Epithelial cell of esophagus (primary cell): ENCODE data around the gene FAM193A.

Source experiments
- DNase-seq: peaks from one replicate; pipeline ENCODE4 v3.0.0; 2010; ENCODE audit warnings: low read depth
- H3K4me3 ChIP-seq: 2 replicates; pipeline ENCODE4 v1.5.1; 2011; ENCODE audit warnings: mild to moderate bottlenecking, low read length, control low read depth
- TF ChIP-seq, protein P1 (sequence below): IDR thresholded peaks from 2 replicates; pipeline ENCODE4 v1.5.1; 2011; ENCODE audit warnings: low read depth, mild to moderate bottlenecking, low read length, control low read depth, inconsistent platforms; ENCODE audit not compliant: insufficient read depth; ENCODE audit errors: missing control alignments

The FAM193A gene, protein sequence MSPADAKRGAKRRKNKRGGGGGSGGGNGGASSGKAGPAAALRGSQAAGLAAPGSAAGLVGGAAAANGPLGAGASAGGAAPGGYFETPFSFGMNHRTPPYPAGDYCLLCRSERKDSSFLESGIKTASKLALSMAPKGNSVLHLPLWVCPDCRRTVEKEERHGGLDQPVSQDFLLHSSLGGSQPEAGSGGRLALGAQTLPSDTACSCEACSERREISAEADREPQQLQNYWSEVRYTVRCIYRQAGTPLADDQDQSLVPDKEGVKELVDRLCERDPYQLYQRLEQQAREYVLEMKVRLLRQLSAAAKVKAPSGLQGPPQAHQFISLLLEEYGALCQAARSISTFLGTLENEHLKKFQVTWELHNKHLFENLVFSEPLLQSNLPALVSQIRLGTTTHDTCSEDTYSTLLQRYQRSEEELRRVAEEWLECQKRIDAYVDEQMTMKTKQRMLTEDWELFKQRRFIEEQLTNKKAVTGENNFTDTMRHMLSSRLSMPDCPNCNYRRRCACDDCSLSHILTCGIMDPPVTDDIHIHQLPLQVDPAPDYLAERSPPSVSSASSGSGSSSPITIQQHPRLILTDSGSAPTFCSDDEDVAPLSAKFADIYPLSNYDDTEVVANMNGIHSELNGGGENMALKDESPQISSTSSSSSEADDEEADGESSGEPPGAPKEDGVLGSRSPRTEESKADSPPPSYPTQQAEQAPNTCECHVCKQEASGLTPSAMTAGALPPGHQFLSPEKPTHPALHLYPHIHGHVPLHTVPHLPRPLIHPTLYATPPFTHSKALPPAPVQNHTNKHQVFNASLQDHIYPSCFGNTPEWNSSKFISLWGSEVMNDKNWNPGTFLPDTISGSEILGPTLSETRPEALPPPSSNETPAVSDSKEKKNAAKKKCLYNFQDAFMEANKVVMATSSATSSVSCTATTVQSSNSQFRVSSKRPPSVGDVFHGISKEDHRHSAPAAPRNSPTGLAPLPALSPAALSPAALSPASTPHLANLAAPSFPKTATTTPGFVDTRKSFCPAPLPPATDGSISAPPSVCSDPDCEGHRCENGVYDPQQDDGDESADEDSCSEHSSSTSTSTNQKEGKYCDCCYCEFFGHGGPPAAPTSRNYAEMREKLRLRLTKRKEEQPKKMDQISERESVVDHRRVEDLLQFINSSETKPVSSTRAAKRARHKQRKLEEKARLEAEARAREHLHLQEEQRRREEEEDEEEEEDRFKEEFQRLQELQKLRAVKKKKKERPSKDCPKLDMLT (N-terminal part only)

DNA sequence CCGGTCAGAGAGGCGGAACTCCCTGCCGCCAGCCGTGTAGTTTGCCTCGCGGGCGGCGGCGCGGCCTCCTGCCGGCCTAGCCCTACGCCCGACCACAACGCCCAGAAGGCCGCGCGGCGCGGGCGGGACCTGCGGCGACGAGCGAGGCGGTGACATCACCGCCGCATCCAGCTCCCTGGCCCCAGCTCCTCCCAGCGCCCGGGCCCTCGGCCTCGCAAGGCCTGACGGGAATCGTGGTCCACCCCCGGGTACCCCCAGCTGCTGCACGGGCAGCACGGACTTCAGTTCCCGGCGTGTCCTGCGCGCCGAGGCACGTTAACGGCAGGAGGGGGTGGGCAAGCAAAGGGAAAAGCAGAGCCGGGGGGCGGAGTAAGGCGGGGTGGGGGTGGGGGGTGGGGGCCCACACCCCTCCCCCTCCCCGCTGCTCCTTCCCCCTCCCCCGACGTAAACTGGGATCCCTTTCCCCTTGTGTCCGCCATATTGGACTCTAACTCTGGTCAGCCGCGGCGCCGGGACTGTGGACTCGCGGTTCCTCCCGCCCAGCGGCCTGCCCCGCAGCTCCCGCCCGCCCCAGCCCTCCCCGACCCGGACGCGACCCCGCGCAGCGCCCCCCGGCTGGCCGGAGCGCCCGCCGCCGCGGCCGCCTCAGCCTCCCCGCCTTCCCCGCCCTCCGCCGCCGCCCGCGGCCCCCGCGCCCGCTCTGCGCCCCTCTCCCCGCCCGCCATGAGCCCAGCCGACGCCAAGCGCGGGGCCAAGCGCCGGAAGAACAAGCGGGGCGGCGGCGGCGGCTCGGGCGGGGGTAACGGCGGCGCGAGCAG lies at the start of gene FAM193A:
Gene FAM193A, plus strand, starts transcription at position 455 of the 818 bp plus-strand sequence. Its CDS starts 269 bp downstream, at position 724.
- TF ChIP-seq, protein P1, sequence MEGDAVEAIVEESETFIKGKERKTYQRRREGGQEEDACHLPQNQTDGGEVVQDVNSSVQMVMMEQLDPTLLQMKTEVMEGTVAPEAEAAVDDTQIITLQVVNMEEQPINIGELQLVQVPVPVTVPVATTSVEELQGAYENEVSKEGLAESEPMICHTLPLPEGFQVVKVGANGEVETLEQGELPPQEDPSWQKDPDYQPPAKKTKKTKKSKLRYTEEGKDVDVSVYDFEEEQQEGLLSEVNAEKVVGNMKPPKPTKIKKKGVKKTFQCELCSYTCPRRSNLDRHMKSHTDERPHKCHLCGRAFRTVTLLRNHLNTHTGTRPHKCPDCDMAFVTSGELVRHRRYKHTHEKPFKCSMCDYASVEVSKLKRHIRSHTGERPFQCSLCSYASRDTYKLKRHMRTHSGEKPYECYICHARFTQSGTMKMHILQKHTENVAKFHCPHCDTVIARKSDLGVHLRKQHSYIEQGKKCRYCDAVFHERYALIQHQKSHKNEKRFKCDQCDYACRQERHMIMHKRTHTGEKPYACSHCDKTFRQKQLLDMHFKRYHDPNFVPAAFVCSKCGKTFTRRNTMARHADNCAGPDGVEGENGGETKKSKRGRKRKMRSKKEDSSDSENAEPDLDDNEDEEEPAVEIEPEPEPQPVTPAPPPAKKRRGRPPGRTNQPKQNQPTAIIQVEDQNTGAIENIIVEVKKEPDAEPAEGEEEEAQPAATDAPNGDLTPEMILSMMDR: no peak
- H3K4me3 ChIP-seq: peak within 1 kb of the TSS; percentile 72
- peak; percentile 100 for DNase-seq

DNA sequence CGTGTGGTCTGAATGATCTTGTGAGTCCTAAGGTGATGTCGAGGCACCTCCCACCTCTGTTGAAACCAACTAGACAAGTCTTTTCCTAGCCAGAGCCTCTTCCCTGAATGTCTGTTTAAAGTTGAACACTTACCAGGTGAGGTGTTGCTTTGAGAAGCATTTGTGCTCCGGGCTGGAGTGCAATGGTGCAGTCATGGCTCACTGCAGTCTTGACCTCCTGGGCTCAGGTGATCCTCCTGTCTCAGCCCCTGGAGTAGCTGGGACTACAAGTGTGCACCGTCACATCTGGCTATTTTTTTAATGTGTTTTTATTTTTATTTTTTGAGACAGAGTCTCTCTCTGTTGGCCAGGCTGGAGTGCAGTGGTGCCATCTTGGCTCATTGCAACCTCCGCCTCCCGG lies 49.5 kb upstream of the FAM193A start:
- TF ChIP-seq, protein P1: no peak
- H3K4me3 ChIP-seq: no peak overlapping the region
- peak; percentile 32 for DNase-seq

DNA sequence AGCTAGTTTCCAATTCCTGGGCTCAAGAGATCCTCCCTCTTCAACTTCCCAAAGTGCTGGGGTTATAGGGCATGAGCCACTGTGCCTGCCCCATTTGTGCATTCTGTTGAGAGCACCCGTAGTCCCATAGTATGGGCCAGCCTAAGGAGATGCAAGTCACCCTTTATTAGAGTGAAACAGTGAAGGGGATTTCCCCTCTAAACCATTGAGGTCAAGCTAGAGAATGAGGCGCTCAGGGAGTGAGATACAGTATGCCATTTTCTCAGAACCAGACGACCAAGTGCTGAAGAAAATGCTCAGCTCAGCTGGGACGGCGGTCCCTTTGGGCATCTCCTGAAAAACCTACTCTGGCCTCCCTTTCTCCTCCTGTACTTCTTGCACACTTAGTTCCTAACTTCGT lies 48.8 kb upstream of the FAM193A start:
- no peak for DNase-seq
- TF ChIP-seq, protein P1: no peak
- no peak overlapping the region for H3K4me3 ChIP-seq

DNA sequence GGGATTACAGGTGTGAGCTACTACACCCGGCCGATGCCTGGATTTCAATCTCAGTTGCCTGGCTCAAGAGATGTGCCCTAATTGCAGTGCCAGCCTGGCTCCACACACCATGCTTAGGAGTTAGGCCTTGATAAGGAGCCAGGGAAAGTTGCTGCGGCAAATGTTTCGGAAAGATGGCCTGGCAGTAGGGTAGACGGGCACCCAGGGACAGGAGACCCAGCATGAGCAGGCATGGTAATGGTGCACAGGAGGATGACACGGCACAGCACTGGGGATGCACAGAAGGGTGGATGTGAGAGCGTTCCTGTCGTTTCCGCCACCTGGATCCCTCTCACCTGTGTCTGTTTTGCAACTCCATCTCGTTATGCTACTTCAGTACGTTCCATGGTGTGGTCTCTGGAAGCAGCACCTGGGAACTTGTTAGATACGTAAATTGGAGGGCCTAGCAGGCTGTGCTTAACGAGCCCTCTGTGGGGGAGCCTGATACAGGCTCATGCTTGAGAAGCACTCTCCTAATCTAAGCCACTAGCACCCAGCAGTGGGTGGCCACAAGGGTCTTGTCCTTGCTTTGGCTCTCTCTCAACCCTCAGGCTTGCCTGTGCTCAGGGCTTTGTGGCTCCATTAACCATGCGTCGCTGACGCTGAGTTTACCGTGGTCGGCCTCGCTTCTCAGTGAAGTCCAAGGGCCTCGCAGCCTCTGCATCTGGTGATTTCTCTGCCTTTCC lies 47.2 kb upstream of the FAM193A start:
- H3K4me3 ChIP-seq: no peak overlapping the region
- DNase-seq: no peak
- TF ChIP-seq, protein P1: no peak

DNA sequence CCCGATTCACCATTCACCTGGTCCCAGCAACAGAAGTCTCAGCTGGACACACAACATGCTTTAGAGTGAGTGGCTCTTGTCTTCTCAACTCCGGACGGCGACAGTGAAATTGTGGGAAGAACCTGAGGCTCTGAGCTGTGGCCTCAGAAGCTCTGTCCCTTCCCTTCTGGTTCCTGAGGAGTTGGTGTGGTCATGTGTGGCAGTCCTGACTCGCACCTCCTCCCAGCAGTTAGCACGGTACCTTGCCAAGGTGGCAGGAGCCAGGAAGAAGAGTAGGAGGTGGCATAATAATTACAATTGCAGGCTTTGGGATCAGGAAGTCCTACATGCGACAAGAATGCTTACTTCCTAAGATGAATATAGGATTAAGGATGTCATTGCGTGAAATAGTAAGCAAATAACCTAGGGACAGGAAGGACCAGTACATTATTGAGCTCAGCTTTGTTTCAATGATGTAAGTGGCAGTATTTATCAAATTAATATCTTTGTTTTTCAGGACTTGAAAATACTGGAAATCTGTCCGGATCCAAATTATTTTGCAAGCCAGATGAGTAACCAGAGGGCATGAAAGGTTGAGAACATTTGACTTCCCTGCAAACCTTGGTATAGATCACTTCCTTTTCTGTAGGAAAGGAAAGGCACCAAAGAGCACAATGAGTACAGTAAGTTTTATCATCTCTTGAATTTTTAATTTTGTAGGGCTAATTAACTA lies 46.5 kb upstream of the FAM193A start:
- no peak overlapping the region for H3K4me3 ChIP-seq
- TF ChIP-seq, protein P1: no peak
- peak; percentile 29 for DNase-seq
